MM.1S (cell line): Measurements from ENCODE around the gene PIK3C2G.

Experiments used
- CTCF ChIP-seq: fragments of 300-600 bp; sonication (generic); IDR thresholded peaks from 2 replicates; pipeline ENCODE4 v1.5.1; 2016; ENCODE audit warnings: antibody characterized with exemption, low read length, mixed read lengths
- EZH2 ChIP-seq: fragments of 300-600 bp; sonication (generic); optimal IDR thresholded peaks from 2 replicates; pipeline ENCODE3; 2017; ENCODE audit warnings: low read depth, mild to moderate bottlenecking, antibody characterized with exemption, low read length, mixed read lengths
- EZH2phosphoT487 ChIP-seq: fragments of 300-600 bp; sonication (generic); IDR thresholded peaks from 2 replicates; pipeline ENCODE4 v1.6.1; 2018; ENCODE audit warnings: antibody characterized with exemption, low read length

GRCh38 chr12:18580291-18580690 is 319.0 kb downstream of the PIK3C2G start:
- TF ChIP-seq CTCF (no peak), EZH2phosphoT487 (no peak), EZH2 (no peak)
